ENCODE results near the gene KRABD2.

Gene KRABD2

DNA sequence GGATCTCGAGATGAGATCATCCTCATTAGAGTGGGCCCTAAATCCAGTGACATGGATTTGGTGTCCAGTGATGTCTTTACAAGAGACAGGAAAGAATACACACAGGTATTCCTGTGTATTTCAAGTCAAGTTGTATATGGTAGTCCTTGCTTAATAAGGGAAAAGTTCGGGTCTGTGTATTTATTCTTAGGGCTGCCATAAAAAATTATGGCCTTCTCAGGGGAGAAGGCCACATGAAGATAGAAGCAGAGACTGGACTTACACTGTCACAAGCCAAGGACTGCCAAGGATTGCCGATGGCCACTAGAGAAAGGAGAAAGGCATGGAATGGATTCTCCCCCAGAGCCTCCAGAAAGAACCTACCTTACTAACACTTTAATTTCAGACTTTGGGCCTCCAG, 8.3 kb downstream of the KRABD2 start:
- Histone ChIP-seq H3K27ac (no peak overlapping the region), H3K4me3 (no peak overlapping the region), H3K9me3 (no peaks in the 10 kb centered on the region), H3K27me3 (no peaks in the 10 kb centered on the region), H3K4me1 (no peaks in the 10 kb centered on the region), H3K36me3 (no peaks in the 10 kb centered on the region)
- intact Hi-C loops (cut with DNase I; ENCODE audit: low total_unique reads) = no loop called here
- no peak for DNase-seq
- TF ChIP-seq CTCF (IDR thresholded peaks at IDR 0.05) (no peak), POLR2A (IDR thresholded peaks at IDR 0.05) (no peak)

DNA sequence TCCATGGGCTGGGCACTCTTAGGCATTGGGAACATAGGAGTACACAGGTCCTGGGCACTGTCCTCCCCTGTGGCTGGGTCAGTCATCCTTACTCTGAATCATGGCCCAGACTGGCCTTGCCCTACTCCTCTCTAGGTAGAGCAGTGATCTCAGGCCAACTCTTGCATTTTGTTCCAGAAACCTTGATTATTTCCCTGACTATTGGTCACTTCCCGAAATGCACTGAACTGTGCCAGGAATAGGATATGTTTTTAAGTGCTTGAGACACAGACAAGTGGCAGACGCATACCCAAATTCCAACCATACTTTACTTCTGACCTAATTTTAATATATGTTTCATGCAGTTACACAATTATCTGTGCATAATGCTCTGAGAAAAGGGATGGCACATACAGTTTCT, 10.3 kb downstream of the KRABD2 start:
- Histone ChIP-seq H3K36me3 (no peaks in the 10 kb centered on the region), H3K9me3 (no peaks in the 10 kb centered on the region), H3K4me1 (no peaks in the 10 kb centered on the region), H3K27ac (peak overlapping the region in 1 of 2 donors; percentile 33), H3K4me3 (no peak overlapping the region), H3K27me3 (no peaks in the 10 kb centered on the region)
- intact Hi-C loops (cut with DNase I; ENCODE audit: low total_unique reads) = no loop called here
- TF ChIP-seq CTCF (IDR thresholded peaks at IDR 0.05) = no peak
- TF ChIP-seq POLR2A (IDR thresholded peaks at IDR 0.05) = no peak
- DNase-seq = peak in 1 of 2 donors; percentile 44

- Histone ChIP-seq H3K4me3 (no peak overlapping the region), H3K27me3 (no peaks in the 10 kb centered on the region), H3K9me3 (no peaks in the 10 kb centered on the region), H3K27ac (peak overlapping the region in 1 of 2 donors; percentile 36), H3K36me3 (no peaks in the 10 kb centered on the region), H3K4me1 (no peaks in the 10 kb centered on the region)
- TF ChIP-seq POLR2A (IDR thresholded peaks at IDR 0.05) (no peak), CTCF (IDR thresholded peaks at IDR 0.05) (no peak)
- DNase-seq = peak in 1 of 2 donors; percentile 33
- intact Hi-C loops (cut with DNase I; ENCODE audit: low total_unique reads) = no loop called here
These were observed 11.4 kb downstream of the KRABD2 start for GRCh38 chr17:8365143-8365542.

DNA sequence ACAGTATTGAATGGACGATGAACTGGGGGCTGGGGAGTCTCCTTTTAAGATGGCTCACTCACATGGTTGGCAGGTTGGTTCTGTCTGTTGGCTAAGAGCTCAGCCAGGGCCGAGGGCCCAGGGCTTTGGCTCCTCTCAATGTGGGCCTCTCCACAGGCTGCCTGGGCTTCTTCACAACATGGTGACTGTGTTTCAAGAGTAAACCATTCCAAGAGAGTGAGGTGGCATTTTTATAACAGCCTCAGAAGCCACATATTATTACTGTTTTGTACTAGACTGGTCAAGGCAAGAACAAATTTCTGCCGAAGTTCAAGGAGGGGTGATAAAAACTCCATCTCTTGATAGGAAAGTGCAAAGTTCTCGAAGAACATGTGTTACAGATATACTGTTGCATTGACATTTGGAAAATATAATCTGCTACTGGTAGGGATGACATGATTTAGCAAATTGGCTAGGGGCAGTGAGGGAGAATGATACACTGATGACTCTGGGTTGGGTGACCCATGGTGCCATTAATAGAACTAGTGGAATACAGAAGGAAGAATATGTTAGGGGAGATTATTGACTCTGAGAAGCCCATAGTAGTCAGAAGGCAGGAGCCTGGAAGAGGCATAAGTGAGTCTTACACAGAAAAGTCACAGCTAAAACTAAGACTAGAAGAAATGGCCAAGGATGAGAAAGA, 13.7 kb downstream of the KRABD2 start:
- Histone ChIP-seq H3K4me1 (no peaks in the 10 kb centered on the region), H3K9me3 (no peaks in the 10 kb centered on the region), H3K27ac (no peak overlapping the region), H3K36me3 (no peaks in the 10 kb centered on the region), H3K27me3 (no peaks in the 10 kb centered on the region), H3K4me3 (no peak overlapping the region)
- intact Hi-C loops (cut with DNase I; ENCODE audit: low total_unique reads) = no loop called here
- TF ChIP-seq CTCF (IDR thresholded peaks at IDR 0.05) = no peak
- no peak for TF ChIP-seq POLR2A (IDR thresholded peaks at IDR 0.05)
- DNase-seq = no peak

DNA sequence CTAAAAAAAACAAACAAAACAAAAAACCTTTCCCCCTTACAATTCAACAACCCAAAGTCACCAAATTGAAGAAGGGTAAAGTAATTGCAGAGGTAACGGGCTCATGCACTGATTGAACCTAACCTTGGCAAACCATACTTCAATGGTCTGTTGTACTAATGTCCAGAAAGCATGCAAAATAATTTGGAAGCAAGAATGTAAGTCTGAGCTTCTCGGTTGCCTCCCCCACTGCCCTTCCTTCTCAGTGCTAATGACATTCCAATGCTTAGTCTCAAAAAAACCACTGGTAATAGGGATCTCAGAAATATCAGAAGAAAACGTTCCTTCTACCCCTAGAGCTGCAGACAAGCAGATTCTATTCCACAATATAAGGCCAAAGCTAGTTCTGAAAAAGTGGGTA, 15.8 kb downstream of the KRABD2 start:
- DNase-seq = no peak
- Histone ChIP-seq H3K36me3 (no peaks in the 10 kb centered on the region), H3K9me3 (no peaks in the 10 kb centered on the region), H3K4me3 (no peak overlapping the region), H3K27ac (peak overlapping the region; percentile 64 to 68), H3K4me1 (no peaks in the 10 kb centered on the region), H3K27me3 (no peaks in the 10 kb centered on the region)
- TF ChIP-seq CTCF (IDR thresholded peaks at IDR 0.05) = no peak
- no peak for TF ChIP-seq POLR2A (IDR thresholded peaks at IDR 0.05)
- intact Hi-C loops (cut with DNase I; ENCODE audit: low total_unique reads) = no loop called here

Measured in uterus (tissue), 3 donors.